Adrenal gland (tissue), 12 donors: ENCODE results near the gene UST. TPM values are rescaled to one million over a fixed set of nuclear protein-coding genes. Genes with fewer than 3 reads are reported as not detected.

Source experiments
- DNase-seq, 7 donors: peaks; one replicate each; pipeline ENCODE4 v3.0.0-alpha.2; 2019 to 2020
- H3K27ac ChIP-seq, 5 donors: fragments of 200-600 bp; sonication (generic) in 4 of 5; 1 replicate in 3 of 5; 2 replicates in 2 of 5; pipeline versions ENCODE4 v1.5.1 to v1.8.0; 2016 to 2020; ENCODE audit warnings: mild to moderate bottlenecking in 1 of 5
- H3K27me3 ChIP-seq: fragments of 200-600 bp; 2 replicates; pipeline ENCODE4 v1.8.0; 2021
- H3K36me3 ChIP-seq, 2 donors: fragments of 200-600 bp; replicated peaks in 1 of 2; 1 replicate in 1 of 2; 2 replicates in 1 of 2; pipeline versions ENCODE4 v1.5.1 to v1.8.0; 2018 to 2022
- H3K4me1 ChIP-seq, 2 donors: fragments of 200-600 bp; replicated peaks in 1 of 2; 1 replicate in 1 of 2; 2 replicates in 1 of 2; pipeline versions ENCODE4 v1.5.1 to v1.8.0; 2018 to 2021
- H3K4me3 ChIP-seq, 4 donors: fragments of 200-600 bp; sonication (generic) in 3 of 4; one replicate each; pipeline ENCODE4 v1.5.1; 2016 to 2018
- H3K9me3 ChIP-seq, 3 donors: fragments of 200-600 bp; sonication (generic) in 1 of 3; replicated peaks in 1 of 3; 1 replicate in 2 of 3; 2 replicates in 1 of 3; pipeline versions ENCODE4 v1.5.1 to v1.8.0; 2016 to 2021
- POLR2A ChIP-seq, 2 donors: fragments of 450-650 bp; IDR thresholded peaks; one replicate each; pipeline ENCODE4 v1.6.1; 2017; ENCODE audit warnings: antibody characterized with exemption in 2 of 2, mild to moderate bottlenecking in 2 of 2, moderate library complexity in 1 of 2
- WGBS, 4 donors: extraction: QIAGEN DNeasy Blood & Tissue Kit in 2 of 4; methylation state at CpG; one replicate each; pipeline versions ENCODE4 v1.1.5 to v1.1.7; 2013 to 2017; 5-methylcytosine and 5-hydroxymethylcytosine counted together
- intact Hi-C, 2 donors: fragments of 100-400 bp; cut with DNase I; formaldehyde crosslinking; loops; one replicate each; pipeline versions ENCODE4 v1.14.1 to v1.15.0; 2022 to 2023
- polyA plus RNA-seq, 3 donors: library from polyadenylated mRNA; stranded (reverse); fragments of 200-250 nt in 2 of 3; fragments of 350-450 nt in 1 of 3; fragmentation: Illumina TruSeq in 1 of 3; extraction: RNeasy Lipid Tissue Mini Kit (QIAGEN cat#74804) in 1 of 3; gene quantifications; one replicate each; pipeline ENCODE4 v1.2.3, GENCODE V29; 2013 to 2014
- total RNA-seq, 9 donors: library from RNA; depleted of rRNA in 4 of 9; stranded (reverse); fragments of >200 nt in 4 of 9; fragments of 120-200 nt in 1 of 9; fragmentation: NEBNext Ultra II Directional in 1 of 9; extraction: Animal tissue kit (Norgen Biotek cat#: 25700) in 1 of 9; gene quantifications; one replicate each; pipeline versions ENCODE4 v1.1.0 to v1.2.4, GENCODE V29; 2013 to 2023
- TF ChIP-seq, protein P1 (sequence below), 6 experiments: fragments of 450-650 bp in 4 of 6; fragments of 200-600 bp in 2 of 6; sonication (generic) in 1 of 6; IDR thresholded peaks; 1 replicate in 5 of 6; 2 replicates in 1 of 6; pipeline versions ENCODE4 v1.5.1 to v1.8.0; 2016 to 2021; ENCODE audit warnings: antibody characterized with exemption in 6 of 6, mild to moderate bottlenecking in 2 of 6, moderate library complexity in 1 of 6
- donor health status: healthy with polysubstance abuse.
- donor health status: Bipolar disorder and iron deficiency.
- donor health status: DM: yes; HTN: yes; CAD: no.
- donor health status: DM: no; HTN: no; CAD: no.
- donor health status: DM: no; HTN: no; CAD: no.
- donor health status: DM: yes; HTN: yes; CAD: no.

The UST gene
- total and polyA plus RNA-seq, 12 donors, result 5.9 to 37.4 (median 18.3) TPM

DNA sequence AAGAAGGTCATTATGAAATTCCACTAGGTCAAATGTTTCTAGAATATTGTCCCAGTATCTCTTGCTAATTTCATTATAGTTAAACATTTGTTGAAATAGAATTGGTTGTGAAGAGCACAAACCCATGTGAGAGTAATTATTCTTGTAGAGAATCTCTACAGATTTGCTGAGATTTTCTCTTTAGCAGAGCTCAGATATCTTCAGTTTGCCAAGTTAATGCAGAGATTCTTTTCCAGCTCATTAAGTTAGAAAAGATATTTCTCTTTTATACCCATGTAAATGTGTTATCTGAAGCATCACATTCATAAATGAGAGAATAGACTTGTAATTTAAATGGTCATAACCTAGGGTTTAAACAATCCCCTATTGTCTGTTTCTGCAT is 338.7 kb downstream of the UST start:
- intact Hi-C loops, result loop anchor here (5.0 to 10.0 kb wide), 2 partner anchors 229 to 342 kb away; partner anchors contain the start of gene TAB2 (in 1 of the 2)
- DNase-seq, result no peak
- Histone ChIP-seq H3K4me3 (no peak overlapping the region), H3K9me3 (no peaks in the 10 kb centered on the region), H3K27ac (no peak overlapping the region), H3K4me1 (peaks cover 0 to 5% of the 10 kb centered on the region in 2 donors), H3K36me3 (no peaks in the 10 kb centered on the region), H3K27me3 (no peaks in the 10 kb centered on the region)
- no peak for TF ChIP-seq POLR2A (IDR thresholded peaks at IDR 0.05)
- TF ChIP-seq, protein P1, sequence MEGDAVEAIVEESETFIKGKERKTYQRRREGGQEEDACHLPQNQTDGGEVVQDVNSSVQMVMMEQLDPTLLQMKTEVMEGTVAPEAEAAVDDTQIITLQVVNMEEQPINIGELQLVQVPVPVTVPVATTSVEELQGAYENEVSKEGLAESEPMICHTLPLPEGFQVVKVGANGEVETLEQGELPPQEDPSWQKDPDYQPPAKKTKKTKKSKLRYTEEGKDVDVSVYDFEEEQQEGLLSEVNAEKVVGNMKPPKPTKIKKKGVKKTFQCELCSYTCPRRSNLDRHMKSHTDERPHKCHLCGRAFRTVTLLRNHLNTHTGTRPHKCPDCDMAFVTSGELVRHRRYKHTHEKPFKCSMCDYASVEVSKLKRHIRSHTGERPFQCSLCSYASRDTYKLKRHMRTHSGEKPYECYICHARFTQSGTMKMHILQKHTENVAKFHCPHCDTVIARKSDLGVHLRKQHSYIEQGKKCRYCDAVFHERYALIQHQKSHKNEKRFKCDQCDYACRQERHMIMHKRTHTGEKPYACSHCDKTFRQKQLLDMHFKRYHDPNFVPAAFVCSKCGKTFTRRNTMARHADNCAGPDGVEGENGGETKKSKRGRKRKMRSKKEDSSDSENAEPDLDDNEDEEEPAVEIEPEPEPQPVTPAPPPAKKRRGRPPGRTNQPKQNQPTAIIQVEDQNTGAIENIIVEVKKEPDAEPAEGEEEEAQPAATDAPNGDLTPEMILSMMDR (IDR thresholded peaks at IDR 0.05), result no peak

DNA sequence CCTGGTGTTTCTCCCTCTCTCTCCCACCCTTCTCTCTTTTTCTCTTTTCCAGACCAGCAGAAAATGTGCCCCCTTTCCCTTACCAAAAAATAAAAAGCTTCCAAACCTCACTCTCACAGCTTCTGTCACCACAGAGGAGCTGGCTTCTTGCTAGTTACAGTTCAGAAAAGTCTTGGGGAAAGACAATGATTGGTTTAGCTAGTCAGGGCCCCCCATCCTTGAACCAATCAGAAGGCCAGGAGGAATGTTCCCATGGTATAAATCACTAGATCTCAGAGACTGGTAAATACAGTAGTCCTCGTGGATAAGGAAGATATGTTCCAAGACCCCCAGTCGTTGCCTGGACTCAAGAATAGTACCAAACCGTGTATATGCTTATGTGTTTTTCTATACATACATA is 339.5 kb downstream of the UST start:
- no peak for DNase-seq
- Histone ChIP-seq H3K27me3 (no peaks in the 10 kb centered on the region), H3K4me1 (peaks cover 0 to 5% of the 10 kb centered on the region in 2 donors), H3K36me3 (no peaks in the 10 kb centered on the region), H3K27ac (no peak overlapping the region), H3K9me3 (no peaks in the 10 kb centered on the region), H3K4me3 (no peak overlapping the region)
- WGBS, 4 donors, result 69 to 77% (median 71%) methylated on average over 3 of the region's 3 CpGs
- no peak for TF ChIP-seq POLR2A (IDR thresholded peaks at IDR 0.05)
- TF ChIP-seq, protein P1 (IDR thresholded peaks at IDR 0.05), result no peak
- intact Hi-C loops, result loop anchor here (5.0 to 10.0 kb wide), 2 partner anchors 228 to 341 kb away; partner anchors contain the start of gene TAB2 (in 1 of the 2)

DNA sequence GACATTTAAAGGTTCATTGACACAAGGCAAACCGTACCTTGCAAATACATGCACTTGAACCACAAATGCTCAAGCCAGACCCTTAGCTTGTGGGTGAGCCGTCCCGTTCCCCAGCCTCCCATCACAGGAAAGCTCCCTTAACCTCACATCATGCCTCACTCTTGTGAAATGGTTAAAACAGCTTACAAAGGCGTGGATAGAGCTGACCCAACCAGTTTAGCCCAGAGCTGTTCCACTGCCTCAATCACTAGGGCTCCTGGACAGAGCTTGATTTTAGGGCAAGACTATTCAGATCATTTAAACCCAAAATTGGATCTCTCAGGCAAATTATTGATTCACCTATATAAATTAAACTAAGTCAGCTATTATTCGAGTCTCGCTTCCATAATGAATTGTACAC is 341.1 kb downstream of the UST start:
- H3K4me3 ChIP-seq, result no peak overlapping the region
- H3K4me1 ChIP-seq, result no peaks in the 10 kb centered on the region
- intact Hi-C loops, result loop anchor here (5.0 to 10.0 kb wide), 2 partner anchors 227 to 339 kb away; partner anchors contain the start of gene TAB2 (in 1 of the 2)
- TF ChIP-seq POLR2A (IDR thresholded peaks at IDR 0.05), result no peak
- TF ChIP-seq, protein P1 (IDR thresholded peaks at IDR 0.05), result no peak
- H3K27ac ChIP-seq, result no peak overlapping the region
- H3K27me3 ChIP-seq, result no peaks in the 10 kb centered on the region
- H3K9me3 ChIP-seq, result no peaks in the 10 kb centered on the region
- no peak for DNase-seq
- no peaks in the 10 kb centered on the region for H3K36me3 ChIP-seq
- 83 to 92% (median 90%) methylated on average over 6 of the region's 6 CpGs for WGBS, 4 donors

DNA sequence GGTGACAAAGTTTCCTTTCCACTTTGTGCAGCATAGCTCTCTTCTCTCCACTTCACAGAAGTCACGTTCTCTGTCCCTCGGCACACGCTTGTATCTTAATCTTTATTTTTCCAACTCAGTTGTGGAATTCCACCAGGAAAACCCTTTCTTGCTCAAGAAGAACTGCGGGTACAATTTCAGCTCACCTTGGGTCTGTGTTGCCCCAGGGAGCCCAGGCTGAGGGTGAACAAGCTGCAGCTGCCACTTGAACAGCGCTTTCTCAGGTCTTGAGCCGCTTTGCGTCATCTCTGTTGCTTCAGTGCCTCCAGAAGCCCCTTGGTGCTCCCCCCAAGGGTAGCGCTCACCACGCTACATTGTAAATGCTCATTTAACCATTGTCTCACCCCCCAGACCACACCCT is 341.5 kb downstream of the UST start:
- Histone ChIP-seq H3K27ac (no peak overlapping the region), H3K27me3 (no peaks in the 10 kb centered on the region), H3K4me1 (no peaks in the 10 kb centered on the region), H3K36me3 (no peaks in the 10 kb centered on the region), H3K9me3 (no peaks in the 10 kb centered on the region), H3K4me3 (no peak overlapping the region)
- whole genome bisulfite sequencing, 4 donors, result 93 to 98% (median 94%) methylated on average over 9 of the region's 9 CpGs
- intact Hi-C loops, result loop anchor here (5.0 to 10.0 kb wide), 2 partner anchors 226 to 339 kb away; partner anchors contain the start of gene TAB2 (in 1 of the 2)
- TF ChIP-seq, protein P1 (IDR thresholded peaks at IDR 0.05), result no peak
- no peak for TF ChIP-seq POLR2A (IDR thresholded peaks at IDR 0.05)
- DNase-seq, result no peak
